ENCODE data around the gene FKBP10.
"Not testable (repeated sequence)": the region's sequence is repeated elsewhere in the genome, so short reads cannot be mapped to it uniquely, and the experiment has no call there.

FKBP10 gene

DNA sequence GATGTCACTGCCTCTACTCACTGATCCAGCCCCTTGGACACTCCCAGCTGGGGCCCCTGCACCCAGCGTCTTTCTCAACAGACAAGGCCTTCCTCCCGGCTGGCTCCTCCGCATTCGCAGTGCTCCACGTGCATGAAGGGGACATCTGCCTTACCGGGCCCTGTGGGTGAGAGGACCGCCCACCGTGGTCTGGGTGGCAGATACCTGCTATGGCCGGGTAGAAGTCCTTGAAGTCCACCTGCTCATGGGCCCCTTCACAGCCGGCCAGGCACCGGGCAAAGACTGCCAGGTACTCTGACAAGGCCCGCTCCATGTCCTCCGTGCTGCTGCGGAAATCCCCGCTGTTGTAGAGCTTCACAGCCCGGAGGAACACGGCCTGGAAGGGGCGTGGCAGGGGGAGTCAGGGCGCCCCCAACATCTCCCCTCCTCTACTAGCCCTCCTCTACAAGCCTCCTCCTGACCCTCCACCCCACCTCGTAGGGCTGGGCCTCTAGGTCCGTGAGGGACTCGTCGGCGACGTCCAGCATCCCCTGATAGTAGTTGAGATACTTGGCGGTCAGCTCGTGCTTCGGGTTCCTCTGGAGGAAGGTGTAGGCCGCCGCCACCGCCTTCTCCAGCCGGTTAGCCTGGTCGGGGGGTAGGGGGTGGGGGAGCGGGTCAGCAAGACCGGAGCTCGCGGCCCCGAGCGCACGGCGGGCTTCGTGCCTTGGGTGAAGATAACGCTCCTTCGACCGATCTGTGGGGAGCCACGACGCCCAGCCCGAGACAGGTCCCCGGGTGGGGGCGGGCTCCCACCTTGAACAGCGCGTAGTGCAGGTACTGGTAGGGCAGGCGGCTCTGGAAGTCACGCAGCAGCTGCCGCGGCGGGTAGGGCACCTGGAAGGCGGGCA lies 1.9 kb upstream of the FKBP10 start:
- no peak for DNase-seq

DNA sequence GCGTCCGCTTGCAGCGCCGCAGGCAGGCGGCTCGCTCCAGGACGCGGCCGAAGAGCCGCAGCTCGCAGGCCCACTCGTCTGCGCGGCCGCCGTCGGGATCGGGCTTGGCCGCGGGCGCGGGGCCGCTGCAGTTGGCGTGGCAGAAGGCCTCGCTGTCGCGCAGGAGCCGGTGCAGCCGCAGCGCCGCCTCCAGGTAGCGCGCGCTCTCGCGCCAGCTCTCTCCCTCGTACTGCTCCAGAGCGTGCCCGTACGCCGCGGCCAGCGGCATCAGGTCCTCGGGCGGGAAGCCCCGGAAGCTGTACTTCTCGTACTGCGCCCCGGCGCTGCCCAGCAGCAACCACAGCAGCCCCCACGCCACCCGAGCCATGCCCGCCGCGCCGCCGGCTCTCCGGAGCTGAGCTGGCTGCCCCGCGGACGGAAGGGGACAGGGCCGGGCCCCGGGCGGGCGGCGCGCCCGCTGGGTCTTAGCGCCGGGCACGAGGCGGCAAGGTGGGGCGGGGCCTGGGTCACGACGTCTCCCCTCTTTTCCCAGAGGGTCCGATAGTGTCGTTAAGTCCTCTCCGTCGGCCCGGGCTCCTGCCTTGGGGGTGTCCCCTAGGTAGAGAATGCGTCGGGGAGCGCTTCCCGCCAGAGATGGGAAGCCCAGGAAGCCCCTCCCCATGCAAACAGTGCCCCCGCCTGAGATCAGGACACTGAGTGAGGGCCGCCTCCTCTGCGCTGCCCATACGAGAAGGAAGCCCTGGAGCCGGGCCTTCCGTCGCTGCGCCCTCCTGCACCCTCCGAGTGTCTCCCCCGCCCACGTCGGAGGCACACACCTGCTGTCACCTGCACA lies 1.0 kb upstream of the FKBP10 start, which contains the start of gene P3H4:
Gene P3H4 (minus strand): TSS at position 401 of the 832 bp plus-strand sequence. CDS start 34 bp downstream, at position 367.
- DNase-seq: no peak

DNA sequence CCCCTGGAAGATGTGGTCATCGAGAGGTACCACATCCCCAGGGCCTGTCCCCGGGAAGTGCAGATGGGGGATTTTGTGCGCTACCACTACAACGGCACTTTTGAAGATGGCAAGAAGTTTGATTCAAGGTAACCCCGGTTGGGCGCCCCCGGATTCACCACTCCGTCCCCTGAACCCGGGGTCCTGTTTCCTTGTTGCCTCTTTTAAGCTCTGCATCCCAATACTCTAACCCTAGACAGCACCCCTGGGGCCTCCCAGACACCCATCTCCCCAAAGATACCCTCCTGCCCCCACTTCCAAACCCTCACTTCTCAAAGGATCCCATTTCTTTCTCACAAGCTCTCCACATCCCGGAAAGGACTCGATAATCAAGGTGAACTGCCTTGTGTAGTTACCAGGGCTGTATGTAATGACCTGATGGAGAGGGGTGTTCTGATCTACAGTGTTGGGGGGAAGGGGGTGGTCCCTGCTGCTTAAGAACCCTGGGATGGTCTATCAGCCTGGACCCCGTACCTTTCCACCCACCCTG lies 412 bp downstream of the FKBP10 start:
- DNase-seq: no peak

DNA sequence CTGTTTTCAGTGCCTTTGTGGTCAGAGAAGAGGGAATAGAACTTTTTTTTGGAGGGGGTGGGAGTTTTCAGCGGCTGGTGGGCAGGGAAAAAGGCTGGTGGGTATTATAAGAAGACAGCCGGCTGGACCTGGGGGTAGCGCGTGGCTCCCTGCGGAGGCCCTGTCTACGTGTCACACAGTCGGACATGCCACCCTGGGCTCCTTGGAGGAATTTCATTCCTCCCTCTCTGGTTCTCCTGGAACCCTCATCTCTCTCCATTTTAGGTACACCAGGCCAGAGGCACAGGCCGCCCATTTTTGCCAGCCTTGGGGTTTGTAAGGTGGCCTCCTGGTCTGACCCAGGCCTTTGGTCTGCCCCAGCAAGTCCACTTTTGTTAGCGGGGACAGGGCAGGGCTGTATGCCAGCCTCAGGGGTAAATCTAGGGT lies 908 bp downstream of the FKBP10 start:
- no peak for DNase-seq

DNA sequence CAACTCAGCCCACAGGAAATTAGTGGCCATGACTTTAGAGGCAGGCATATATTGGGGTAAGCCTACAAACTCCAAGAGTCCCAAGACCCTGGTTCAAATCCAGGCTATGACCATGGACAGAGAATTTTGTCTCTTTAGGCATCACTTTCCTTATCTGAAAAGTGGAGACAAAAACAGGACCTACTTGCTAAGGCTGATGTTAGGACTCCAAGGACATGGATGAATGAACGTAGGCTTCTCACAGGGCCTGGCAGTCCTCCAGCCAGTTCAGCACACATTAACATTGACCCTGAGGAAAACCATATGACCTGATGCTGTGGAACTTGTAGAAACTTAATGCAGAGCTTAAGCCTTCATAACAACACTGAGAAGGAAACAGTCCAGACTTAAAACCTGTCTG lies 1.4 kb downstream of the FKBP10 start:
- DNase-seq: no peak

DNA sequence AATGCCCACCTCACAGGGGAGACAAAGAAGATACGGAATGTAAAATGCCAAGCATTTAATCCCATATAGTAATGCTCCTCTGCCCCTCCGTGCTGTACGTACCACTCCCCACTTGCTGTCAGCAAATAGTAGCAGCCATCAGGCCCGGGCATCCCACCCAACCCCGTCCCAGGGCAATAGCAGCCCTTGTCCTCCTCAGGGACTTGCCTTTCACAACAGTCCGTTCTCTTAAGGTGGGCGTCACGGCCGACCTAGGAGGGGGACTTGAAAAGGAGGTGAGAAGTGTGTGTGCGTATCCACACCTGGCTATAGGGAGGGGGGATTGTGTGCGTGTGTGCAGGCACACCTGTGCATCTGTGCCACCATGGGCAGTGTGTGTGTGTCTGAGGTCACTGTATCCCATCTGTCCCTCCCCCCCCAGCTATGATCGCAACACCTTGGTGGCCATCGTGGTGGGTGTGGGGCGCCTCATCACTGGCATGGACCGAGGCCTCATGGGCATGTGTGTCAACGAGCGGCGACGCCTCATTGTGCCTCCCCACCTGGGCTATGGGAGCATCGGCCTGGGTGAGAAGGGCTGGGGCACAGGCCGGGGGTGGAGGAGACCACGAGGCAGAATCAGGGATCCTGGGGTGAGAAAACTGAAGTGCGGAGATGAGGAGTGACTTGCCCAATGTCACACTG lies 4.0 kb downstream of the FKBP10 start:
- no peak for DNase-seq

DNA sequence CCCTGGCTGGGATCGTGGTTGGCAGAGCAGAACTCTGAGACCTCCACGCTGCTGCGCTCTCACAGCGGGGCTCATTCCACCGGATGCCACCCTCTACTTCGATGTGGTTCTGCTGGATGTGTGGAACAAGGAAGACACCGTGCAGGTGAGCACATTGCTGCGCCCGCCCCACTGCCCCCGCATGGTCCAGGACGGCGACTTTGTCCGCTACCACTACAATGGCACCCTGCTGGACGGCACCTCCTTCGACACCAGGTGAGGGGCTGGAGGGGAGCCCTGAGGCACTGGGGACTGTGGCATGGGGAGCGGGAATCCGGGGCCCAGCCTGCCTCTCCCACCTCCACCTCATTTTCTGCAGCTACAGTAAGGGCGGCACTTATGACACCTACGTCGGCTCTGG lies 5.2 kb downstream of the FKBP10 start:
- DNase-seq: no peak

DNA sequence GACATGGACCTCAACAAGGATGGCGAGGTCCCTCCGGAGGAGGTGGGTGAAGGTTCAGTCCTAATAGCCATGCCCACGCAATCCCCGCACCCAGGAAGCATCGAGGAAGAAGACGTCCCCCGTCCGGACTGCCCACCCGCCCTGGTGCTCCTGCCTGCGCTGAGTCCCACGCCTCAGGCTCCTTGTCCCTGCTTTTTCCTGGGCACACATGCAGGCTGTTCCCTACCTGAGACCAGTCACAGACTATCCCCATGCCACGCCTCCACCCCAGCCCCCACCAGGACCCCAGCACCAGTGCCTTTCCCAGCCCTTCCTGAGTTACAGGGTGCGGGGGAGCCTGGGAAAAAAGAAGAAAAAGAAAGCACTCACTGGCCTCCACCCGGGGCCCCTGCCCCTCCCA lies 9.0 kb downstream of the FKBP10 start:
- DNase-seq: no peak

DNA sequence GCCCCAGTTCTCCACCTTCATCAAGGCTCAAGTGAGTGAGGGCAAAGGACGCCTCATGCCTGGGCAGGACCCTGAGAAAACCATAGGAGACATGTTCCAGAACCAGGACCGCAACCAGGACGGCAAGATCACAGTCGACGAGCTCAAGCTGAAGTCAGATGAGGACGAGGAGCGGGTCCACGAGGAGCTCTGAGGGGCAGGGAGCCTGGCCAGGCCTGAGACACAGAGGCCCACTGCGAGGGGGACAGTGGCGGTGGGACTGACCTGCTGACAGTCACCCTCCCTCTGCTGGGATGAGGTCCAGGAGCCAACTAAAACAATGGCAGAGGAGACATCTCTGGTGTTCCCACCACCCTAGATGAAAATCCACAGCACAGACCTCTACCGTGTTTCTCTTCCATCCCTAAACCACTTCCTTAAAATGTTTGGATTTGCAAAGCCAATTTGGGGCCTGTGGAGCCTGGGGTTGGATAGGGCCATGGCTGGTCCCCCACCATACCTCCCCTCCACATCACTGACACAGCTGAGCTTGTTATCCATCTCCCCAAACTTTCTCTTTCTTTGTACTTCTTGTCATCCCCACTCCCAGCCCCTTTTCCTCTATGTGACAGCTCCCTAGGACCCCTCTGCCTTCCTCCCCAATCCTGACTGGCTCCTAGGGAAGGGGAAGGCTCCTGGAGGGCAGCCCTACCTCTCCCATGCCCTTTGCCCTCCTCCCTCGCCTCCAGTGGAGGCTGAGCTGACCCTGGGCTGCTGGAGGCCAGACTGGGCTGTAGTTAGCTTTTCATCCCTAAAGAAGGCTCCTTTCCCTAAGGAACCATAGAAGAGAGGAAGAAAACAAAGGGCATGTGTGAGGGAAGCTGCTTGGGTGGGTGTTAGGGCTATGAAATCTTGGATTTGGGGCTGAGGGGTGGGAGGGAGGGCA lies 9.7 kb downstream of the FKBP10 start:
- no peak for DNase-seq

DNA sequence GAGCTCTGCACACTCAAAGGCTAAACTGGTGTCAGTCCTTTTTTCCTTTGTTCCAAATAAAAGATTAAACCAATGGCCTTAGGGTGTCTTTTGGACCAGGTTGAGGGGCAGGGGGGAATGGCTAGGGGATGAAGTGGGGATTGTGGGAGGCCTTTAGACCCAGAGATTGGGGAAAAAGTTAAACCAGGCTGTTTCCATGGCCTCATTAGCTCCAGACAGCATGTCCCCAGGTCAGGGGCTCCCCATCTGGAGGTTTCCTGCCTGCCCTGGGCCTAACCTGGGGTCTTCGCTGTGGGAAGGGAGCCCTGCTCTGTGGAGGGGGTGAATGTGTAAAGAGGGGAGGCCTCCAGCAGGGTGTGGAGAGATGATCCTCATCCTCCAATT lies 10.3 kb downstream of the FKBP10 start:
- no peak for DNase-seq

DNA sequence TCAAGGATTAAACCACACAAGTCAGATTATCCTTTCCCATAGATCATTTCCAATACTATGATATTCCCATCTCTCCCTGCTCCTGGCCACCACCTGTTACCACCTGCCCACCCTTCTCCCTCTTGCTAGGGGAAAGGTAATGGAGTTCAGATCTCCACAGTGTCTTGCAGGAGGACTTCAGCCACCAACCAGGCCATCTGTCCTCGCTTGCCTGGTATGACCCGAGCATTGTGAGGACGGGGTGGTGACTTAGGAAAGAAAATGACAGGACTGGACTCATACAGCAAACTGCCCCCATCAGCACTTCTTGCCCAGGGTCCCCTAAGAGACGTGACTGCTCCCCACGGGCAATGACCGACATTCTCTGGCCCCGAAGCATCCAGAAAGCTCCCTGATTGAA lies 10.8 kb downstream of the FKBP10 start:
- DNase-seq: no peak

DNA sequence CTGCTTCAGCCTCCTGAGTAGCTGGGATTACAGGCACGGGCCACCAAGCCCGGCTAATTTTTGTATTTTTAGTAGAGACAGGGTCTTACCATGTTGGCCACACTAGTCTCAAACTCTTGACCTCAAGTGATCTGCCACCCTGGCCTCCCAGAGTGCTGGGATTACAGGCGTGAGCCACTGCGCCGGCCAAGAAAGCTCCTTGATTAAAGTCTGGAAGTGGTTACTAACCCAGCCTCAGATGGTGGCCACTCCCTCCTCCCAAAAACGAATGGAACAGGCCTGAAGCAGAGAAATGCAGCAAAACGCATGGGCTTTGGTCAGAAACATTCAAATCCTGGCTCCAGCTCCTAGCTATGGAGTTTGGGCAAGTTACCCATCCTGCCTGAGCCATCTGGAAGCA lies 11.3 kb downstream of the FKBP10 start:
- DNase-seq: no peak

DNA sequence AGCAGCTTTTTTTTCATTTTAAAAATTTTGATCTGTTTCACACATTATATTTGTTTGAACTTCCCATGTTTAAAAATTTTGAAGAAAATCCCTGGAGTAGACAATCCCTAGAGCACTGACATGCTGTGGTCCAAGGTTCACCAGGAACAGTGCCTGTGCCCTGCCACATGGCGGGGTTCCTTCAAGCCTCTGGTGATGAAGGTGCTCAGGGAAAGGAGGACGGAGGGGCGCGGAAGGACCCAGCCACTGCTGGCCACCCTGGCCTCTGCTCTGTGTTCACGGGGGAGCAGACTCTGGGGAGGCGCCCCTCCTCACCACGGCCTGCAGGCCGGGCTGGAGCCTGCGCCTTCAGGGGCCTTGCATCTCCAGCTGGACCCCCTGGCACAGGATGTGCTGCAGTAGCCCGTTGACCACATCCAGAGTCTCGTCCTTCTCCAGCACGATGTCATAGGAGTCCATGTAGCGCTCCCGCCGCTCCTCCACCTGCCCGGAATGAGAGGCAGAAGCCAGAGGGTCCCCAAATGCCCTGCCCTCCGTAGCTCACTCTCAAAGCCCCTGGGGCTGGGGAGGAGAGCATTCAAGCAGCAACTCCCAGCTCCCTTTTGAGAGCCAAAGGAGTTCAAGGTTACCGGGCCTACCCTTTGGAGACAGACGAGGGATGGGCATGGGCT lies 12.5 kb downstream of the FKBP10 start:
- no peak for DNase-seq

DNA sequence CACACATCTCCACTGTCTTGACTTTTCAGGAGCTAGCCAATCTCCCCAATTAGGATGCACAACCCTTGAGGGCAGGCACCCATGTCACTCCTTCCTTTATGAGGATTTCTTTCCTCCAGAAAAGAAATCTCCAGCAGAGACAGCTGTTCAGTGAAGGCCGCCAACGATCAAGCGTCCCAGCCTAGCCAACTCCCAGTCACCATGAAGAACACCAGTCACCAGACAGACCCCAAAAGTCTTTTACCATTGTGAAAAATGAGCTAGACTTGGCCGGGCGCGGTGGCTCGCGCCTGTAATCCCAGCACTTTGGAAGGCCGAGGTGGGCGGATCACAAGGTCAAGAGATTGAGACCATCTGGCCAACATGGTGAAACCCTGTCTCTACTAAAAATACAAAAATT lies 17.2 kb downstream of the FKBP10 start:
- not testable (repeated sequence) for DNase-seq

DNA sequence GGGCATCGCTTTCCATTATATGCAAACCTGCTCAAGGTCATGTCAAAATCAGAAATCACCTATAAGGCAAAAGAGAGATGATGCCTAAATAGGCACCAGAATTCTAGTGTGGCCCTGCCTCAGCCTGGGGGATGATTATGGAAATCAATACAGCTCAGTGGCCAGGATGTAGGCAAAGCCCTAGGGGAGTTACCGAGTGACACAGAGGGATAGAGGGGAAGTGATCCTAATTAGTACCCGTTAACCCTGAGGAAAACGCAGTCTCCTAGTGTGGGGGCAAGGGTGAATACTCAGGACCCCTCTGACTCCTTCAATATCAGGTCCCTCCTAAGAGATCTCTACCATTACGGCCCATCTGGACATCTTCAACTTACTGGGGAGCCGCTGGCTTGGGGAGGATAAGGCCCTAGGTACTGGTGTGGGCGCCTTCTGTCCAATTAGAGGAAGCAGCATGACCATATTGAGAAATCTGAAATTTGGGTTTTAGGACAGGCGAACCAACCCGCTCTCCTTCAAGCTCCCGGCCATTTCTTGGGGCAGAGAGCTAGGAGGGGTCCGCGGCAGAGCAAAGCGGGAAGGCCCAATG lies 22.5 kb downstream of the FKBP10 start:
- DNase-seq: no peak

DNA sequence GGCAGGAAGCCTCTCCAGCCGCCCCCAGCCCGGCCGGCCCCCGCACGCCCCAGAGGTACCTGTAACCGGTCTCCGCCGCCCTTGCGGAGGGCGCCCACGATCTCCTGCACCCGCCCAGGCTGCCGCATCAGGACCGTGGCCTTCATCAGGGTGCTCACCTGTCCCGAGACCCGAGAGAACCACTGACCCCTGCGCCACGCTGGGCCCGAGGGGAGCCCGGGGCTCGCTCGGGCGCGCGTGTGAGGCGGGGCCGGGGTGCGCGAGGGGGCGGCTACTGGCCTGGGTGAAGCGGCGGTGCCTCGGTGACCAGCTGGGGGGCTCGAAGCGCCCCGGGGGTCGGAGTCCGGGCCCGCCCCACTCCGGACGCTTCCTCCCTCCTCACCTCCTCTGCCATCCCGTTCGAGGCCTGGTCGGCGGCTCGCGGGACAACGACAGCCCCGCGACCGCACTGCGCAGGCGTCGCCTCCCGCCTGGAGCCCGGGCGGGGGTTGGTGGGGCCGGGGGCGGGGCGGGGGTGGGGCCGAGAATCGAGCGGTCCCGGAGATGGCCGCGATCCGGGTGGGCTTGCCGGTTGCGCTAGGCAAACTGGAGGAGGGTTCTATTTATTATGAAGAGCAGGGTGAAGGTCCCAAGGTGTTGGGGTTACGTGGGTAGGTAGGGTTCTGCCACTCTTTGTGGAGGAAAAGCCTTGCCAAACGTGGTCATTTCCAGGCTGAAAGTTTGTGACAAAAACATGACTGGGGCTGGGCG lies 23.2 kb downstream of the FKBP10 start, which contains the start of gene NT5C3B:
Gene NT5C3B (minus strand): TSS at position 433 of the 750 bp plus-strand sequence. CDS start 39 bp downstream, at position 394.
- DNase-seq: no peak

DNA sequence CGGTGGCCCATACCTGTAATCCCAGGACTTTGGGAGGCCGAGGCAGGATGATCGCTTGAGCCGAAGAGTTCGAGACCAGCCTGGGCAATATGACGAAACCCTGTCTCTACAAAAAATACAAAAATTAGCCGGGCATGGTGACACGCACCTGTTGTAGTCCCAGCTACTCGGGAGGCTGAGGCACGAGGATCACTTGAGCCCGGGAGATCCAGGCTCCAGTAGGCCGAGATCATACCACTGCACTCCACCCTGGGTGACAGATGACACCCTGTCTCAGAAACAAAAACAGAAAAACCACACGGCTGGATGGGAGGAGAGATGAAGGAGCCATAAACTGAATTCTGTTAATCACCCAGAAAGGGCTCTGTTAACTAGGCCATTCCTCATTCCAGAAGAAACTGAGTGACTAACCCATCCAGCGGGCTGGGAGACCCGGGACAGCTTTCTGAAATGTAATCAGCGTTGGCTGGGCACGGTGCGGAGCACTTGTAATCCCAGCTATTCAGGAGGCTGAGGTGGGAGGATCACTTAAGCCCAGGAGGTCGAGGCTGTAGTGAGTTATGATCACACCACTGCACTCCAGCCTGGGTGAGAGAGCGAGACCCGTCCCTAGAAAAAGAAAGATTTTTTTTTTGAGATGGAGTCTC lies 23.9 kb downstream of the FKBP10 start:
- DNase-seq: no peak

DNA sequence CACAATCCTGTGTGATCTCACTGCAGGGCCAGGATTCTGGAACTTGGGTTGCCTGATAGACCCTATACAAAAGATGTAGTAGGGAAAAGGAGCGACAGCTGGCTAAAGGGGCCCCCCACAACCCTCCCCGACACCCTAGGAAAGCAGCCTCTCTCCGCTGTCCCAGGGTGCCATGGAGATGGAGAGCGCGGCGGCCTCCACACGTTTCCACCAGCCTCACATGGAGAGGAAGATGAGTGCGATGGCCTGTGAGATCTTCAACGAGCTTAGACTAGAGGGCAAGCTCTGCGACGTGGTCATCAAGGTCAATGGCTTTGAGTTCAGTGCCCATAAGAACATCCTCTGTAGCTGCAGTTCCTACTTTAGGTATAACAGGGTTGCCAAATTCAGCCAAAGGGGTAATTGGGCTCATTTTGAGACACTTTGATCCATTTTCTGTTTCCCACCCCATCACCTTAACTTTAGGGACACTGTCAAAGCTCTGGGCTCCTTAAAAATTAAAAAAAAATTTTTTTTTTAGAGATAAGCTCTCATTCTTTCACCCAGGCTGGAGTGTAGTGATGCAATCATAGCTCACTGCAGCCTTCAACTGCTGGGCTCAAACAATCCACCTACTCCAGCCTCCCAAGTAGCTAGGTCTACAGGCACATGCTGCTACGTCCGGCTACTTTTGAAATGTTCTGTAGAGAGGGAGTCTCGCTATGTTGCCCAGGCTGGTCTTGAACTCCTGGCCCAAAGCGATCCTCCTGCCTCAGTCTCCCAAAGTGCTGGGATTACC lies 25.1 kb downstream of the FKBP10 start, which contains the start of gene KLHL10:
Gene KLHL10 (plus strand): TSS at position 65 of the 778 bp plus-strand sequence. CDS start 108 bp downstream, at position 173.
- DNase-seq: no peak

Data from NCI-H2081 treated with DMSO at 0.1 percent for 48 hours (cell line).